IgD-negative memory B cell (primary cell): Measurements from ENCODE around the gene MAML2. TPM values are rescaled to one million over a fixed set of nuclear protein-coding genes. Genes with fewer than 3 reads are reported as not detected.

Experiments used
- H3K27ac Mint-ChIP-seq, 3 donors: one replicate each; pipeline ENCODE4 v1.8.0; 2020 to 2022; ENCODE audit warnings: mild to moderate bottlenecking in 3 of 3, mixed read lengths in 3 of 3, moderate library complexity in 1 of 3
- H3K27me3 Mint-ChIP-seq: one replicate; pipeline ENCODE4 v1.8.0; 2021; ENCODE audit warnings: mixed read lengths
- H3K36me3 Mint-ChIP-seq: one replicate; pipeline ENCODE4 v1.8.0; 2020; ENCODE audit warnings: mild to moderate bottlenecking, mixed read lengths
- H3K4me1 Mint-ChIP-seq, 3 donors: one replicate each; pipeline ENCODE4 v1.8.0; 2020 to 2022; ENCODE audit warnings: mixed read lengths in 3 of 3, mild to moderate bottlenecking in 1 of 3
- H3K4me3 Mint-ChIP-seq, 4 donors: one replicate each; pipeline ENCODE4 v1.8.0; 2020 to 2022; ENCODE audit warnings: mild to moderate bottlenecking in 4 of 4, mixed read lengths in 4 of 4, moderate library complexity in 3 of 4
- H3K9me3 Mint-ChIP-seq, 3 donors: one replicate each; pipeline ENCODE4 v1.8.0; 2020 to 2021; ENCODE audit warnings: mixed read lengths in 3 of 3, mild to moderate bottlenecking in 1 of 3
- polyA plus RNA-seq: library from polyadenylated mRNA; unstranded; fragments of 300-500 nt; fragmentation: Illumina TruSeq; gene quantifications from one replicate; pipeline ENCODE4 v1.2.3, GENCODE V29; 2021

Gene MAML2
- polyA plus RNA-seq, 1 donor from 2014 or later, result 9.3 TPM

- Mint-ChIP-seq H3K27me3 (peaks cover 4% of the 10 kb centered on the region), H3K27ac (peak overlapping the region in 1 of 3 donors; percentile 6), H3K4me1 (peaks cover 36 to 38% (median 38%) of the 10 kb centered on the region in 3 donors), H3K9me3 (no peaks in the 10 kb centered on the region), H3K36me3 (peaks cover 1% of the 10 kb centered on the region), H3K4me3 (peak overlapping the region in 1 of 4 donors; percentile 46)
Observed at GRCh38 chr11:96155627-96156378, 187.2 kb downstream of the MAML2 start.

- Mint-ChIP-seq H3K27ac (peak overlapping the region in 1 of 3 donors; percentile 88), H3K4me3 (no peak overlapping the region), H3K9me3 (no peaks in the 10 kb centered on the region), H3K36me3 (peaks cover 1% of the 10 kb centered on the region), H3K4me1 (peaks cover 36 to 38% (median 38%) of the 10 kb centered on the region in 3 donors), H3K27me3 (peaks cover 4% of the 10 kb centered on the region)
Observed at GRCh38 chr11:96154802-96155520, 188.0 kb downstream of the MAML2 start.

- Mint-ChIP-seq H3K27me3 (peaks cover 4% of the 10 kb centered on the region), H3K36me3 (no peaks in the 10 kb centered on the region), H3K4me3 (no peak overlapping the region), H3K4me1 (peaks cover 28 to 31% (median 30%) of the 10 kb centered on the region in 3 donors), H3K9me3 (no peaks in the 10 kb centered on the region), H3K27ac (no peak overlapping the region)
Observed at GRCh38 chr11:96152623-96153022, 190.4 kb downstream of the MAML2 start.

- Mint-ChIP-seq H3K27me3 (peaks cover under 1% of the 10 kb centered on the region), H3K4me1 (peaks cover 16 to 19% (median 19%) of the 10 kb centered on the region in 3 donors), H3K36me3 (no peaks in the 10 kb centered on the region), H3K9me3 (no peaks in the 10 kb centered on the region), H3K4me3 (no peak overlapping the region), H3K27ac (no peak overlapping the region)
Observed at GRCh38 chr11:96151501-96151900, 191.5 kb downstream of the MAML2 start.

GRCh38 chr11:96150609-96151008 is 192.4 kb downstream of the MAML2 start:
- Mint-ChIP-seq H3K4me1 (peaks cover 7 to 12% (median 10%) of the 10 kb centered on the region in 3 donors), H3K27ac (no peak overlapping the region), H3K9me3 (no peaks in the 10 kb centered on the region), H3K36me3 (no peaks in the 10 kb centered on the region), H3K4me3 (no peak overlapping the region), H3K27me3 (no peaks in the 10 kb centered on the region)

- Mint-ChIP-seq H3K4me1 (peaks cover 7 to 12% (median 9%) of the 10 kb centered on the region in 3 donors), H3K4me3 (no peak overlapping the region), H3K27me3 (no peaks in the 10 kb centered on the region), H3K9me3 (no peaks in the 10 kb centered on the region), H3K36me3 (no peaks in the 10 kb centered on the region), H3K27ac (no peak overlapping the region)
Observed at GRCh38 chr11:96149743-96150555, 193.0 kb downstream of the MAML2 start.

GRCh38 chr11:96147906-96148486 is 195.0 kb downstream of the MAML2 start:
- Mint-ChIP-seq H3K9me3 (no peaks in the 10 kb centered on the region), H3K27ac (no peak overlapping the region), H3K36me3 (no peaks in the 10 kb centered on the region), H3K4me1 (peaks cover 4 to 7% (median 5%) of the 10 kb centered on the region in 3 donors), H3K4me3 (no peak overlapping the region), H3K27me3 (no peaks in the 10 kb centered on the region)

GRCh38 chr11:96147186-96147585 is 195.8 kb downstream of the MAML2 start:
- no peaks in the 10 kb centered on the region for H3K27me3 Mint-ChIP-seq
- H3K27ac Mint-ChIP-seq, result no peak overlapping the region
- no peaks in the 10 kb centered on the region for H3K9me3 Mint-ChIP-seq
- no peaks in the 10 kb centered on the region for H3K36me3 Mint-ChIP-seq
- peaks cover under 1 to 3% (median under 1%) of the 10 kb centered on the region in 3 donors for H3K4me1 Mint-ChIP-seq
- no peak overlapping the region for H3K4me3 Mint-ChIP-seq

GRCh38 chr11:96146765-96147164 is 196.2 kb downstream of the MAML2 start:
- Mint-ChIP-seq H3K27me3 (no peaks in the 10 kb centered on the region), H3K36me3 (no peaks in the 10 kb centered on the region), H3K9me3 (no peaks in the 10 kb centered on the region), H3K27ac (no peak overlapping the region), H3K4me3 (no peak overlapping the region), H3K4me1 (peaks cover 0 to 3% (median 0%) of the 10 kb centered on the region in 3 donors)

GRCh38 chr11:96145163-96145585 is 197.8 kb downstream of the MAML2 start:
- H3K36me3 Mint-ChIP-seq, result peaks cover 2% of the 10 kb centered on the region
- no peak overlapping the region for H3K4me3 Mint-ChIP-seq
- H3K27ac Mint-ChIP-seq, result no peak overlapping the region
- H3K4me1 Mint-ChIP-seq, result peaks cover under 1 to 5% (median 3%) of the 10 kb centered on the region in 3 donors
- H3K9me3 Mint-ChIP-seq, result no peaks in the 10 kb centered on the region
- H3K27me3 Mint-ChIP-seq, result no peaks in the 10 kb centered on the region

- peak overlapping the region in 1 of 3 donors; percentile 24 for H3K27ac Mint-ChIP-seq
- no peaks in the 10 kb centered on the region for H3K9me3 Mint-ChIP-seq
- H3K36me3 Mint-ChIP-seq, result peaks cover 2% of the 10 kb centered on the region
- no peak overlapping the region for H3K4me3 Mint-ChIP-seq
- H3K27me3 Mint-ChIP-seq, result no peaks in the 10 kb centered on the region
- H3K4me1 Mint-ChIP-seq, result peaks cover 3 to 10% (median 3%) of the 10 kb centered on the region in 3 donors
Observed at GRCh38 chr11:96144553-96144952, 198.4 kb downstream of the MAML2 start.

- Mint-ChIP-seq H3K27me3 (no peaks in the 10 kb centered on the region), H3K27ac (peak overlapping the region in 2 of 3 donors; percentile 13 to 21), H3K9me3 (no peaks in the 10 kb centered on the region), H3K4me3 (no peak overlapping the region), H3K36me3 (peaks cover 2% of the 10 kb centered on the region), H3K4me1 (peaks cover 3 to 10% (median 5%) of the 10 kb centered on the region in 3 donors)
Observed at GRCh38 chr11:96143041-96143521, 199.9 kb downstream of the MAML2 start.

- no peak overlapping the region for H3K27ac Mint-ChIP-seq
- peaks cover 10 to 19% (median 14%) of the 10 kb centered on the region in 3 donors for H3K4me1 Mint-ChIP-seq
- peaks cover 2% of the 10 kb centered on the region for H3K36me3 Mint-ChIP-seq
- H3K9me3 Mint-ChIP-seq, result no peaks in the 10 kb centered on the region
- no peak overlapping the region for H3K4me3 Mint-ChIP-seq
- H3K27me3 Mint-ChIP-seq, result no peaks in the 10 kb centered on the region
Observed at GRCh38 chr11:96141626-96142025, 201.4 kb downstream of the MAML2 start.

GRCh38 chr11:96139691-96140090 is 203.3 kb downstream of the MAML2 start:
- H3K9me3 Mint-ChIP-seq, result no peaks in the 10 kb centered on the region
- no peaks in the 10 kb centered on the region for H3K27me3 Mint-ChIP-seq
- peak overlapping the region in 1 of 3 donors; percentile 40 for H3K27ac Mint-ChIP-seq
- H3K4me3 Mint-ChIP-seq, result no peak overlapping the region
- peaks cover 2% of the 10 kb centered on the region for H3K36me3 Mint-ChIP-seq
- H3K4me1 Mint-ChIP-seq, result peaks cover 18 to 35% (median 24%) of the 10 kb centered on the region in 3 donors
